Measurements from ENCODE around the gene PSENEN. TPM values are rescaled to one million over a fixed set of nuclear protein-coding genes. Genes with fewer than 3 reads are reported as not detected.

The PSENEN gene
- total and polyA plus RNA-seq, 9 of the 15 experiments (the other 6 are each of a cell fraction or from before 2014, with no cell fraction given): 34.5 to 299 (median 61.1) TPM

DNA sequence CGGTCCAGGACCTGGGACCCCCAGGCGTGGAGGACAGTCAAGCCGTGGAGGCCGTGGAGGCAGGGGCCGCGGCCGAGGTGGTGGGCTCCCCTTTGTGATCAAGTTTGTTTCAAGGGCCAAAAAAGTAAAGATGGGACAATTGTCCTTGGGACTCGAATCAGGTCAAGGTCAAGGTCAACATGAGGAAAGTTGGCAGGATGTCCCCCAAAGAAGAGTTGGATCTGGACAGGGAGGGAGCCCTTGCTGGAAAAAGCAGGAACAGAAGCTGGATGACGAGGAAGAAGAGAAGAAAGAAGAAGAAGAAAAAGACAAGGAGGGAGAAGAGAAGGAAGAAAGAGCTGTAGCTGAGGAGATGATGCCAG lies 25.3 kb upstream of the PSENEN start:
- WGBS (ENCODE audit: insufficient coverage, low coverage, missing lambda C conversion rate): 99% methylated on average over 9 of the region's 9 CpGs
- Histone ChIP-seq H3K9me1 (ENCODE audit: control insufficient read depth, insufficient read depth, low read length) (no peaks in the 10 kb centered on the region), H3K27me3 (ENCODE audit: control insufficient read depth in 2 of 2, insufficient read depth in 2 of 2, low read length in 2 of 2) (no peaks in the 10 kb centered on the region), H3K36me3 (ENCODE audit: control insufficient read depth, insufficient read depth, low read length) (peaks cover 56% of the 10 kb centered on the region; the same call in 2 of the 3 replicates), H3K9me3 (replicated peaks; ENCODE audit: control insufficient read depth, insufficient read depth, low read depth, low read length) (no peaks in the 10 kb centered on the region), H3K4me1 (replicated peaks in 1 of 2; ENCODE audit: control insufficient read depth in 2 of 2, insufficient read depth in 2 of 2, low read length in 2 of 2) (peaks cover 14 to 53% of the 10 kb centered on the region in 2 experiments), H4K20me1 (replicated peaks; ENCODE audit: control insufficient read depth, insufficient read depth, low read length) (0 out of 2 replicates have a peak, but pooled peaks cover 11% of the 10 kb centered on the region), H3K9ac (ENCODE audit: insufficient read depth in 1 of 2, low read depth in 2 of 2, low read length in 2 of 2) (no peak overlapping the region; a peak in 1 of 4 replicates), H3K4me2 (ENCODE audit: insufficient read depth, low read length) (no peak overlapping the region), H3K79me2 (ENCODE audit: control insufficient read depth, insufficient read depth, low read length) (peaks cover 33% of the 10 kb centered on the region), H3K4me3 (no peak overlapping the region), H3K27ac (ENCODE audit: extremely low read depth, low read depth, low read length) (no peak overlapping the region), H2AFZ (ENCODE audit: low read depth, low read length) (no peak overlapping the region)
- in situ Hi-C loops (cut with MboI): no loop called here
- FAIRE-seq (no peak), DNase-seq (ENCODE audit: extremely low read depth in 1 of 4, low spot score in 3 of 4) (no peak), ATAC-seq (no peak)
- no TSS peak for BruUV-seq (replicated peaks)
- no peak for TF ChIP-seq POLR3G (IDR thresholded peaks at IDR 0.05; ENCODE audit: extremely low read depth, insufficient read length, insufficient replicate concordance)
- TF ChIP-seq NR2C1 (IDR thresholded peaks at IDR 0.05): no peak
- no peak for TF ChIP-seq NR2C1 (tag; IDR thresholded peaks at IDR 0.05)
- TF ChIP-seq KAT7 (CRISPR knock-in tag; IDR thresholded peaks at IDR 0.05; ENCODE audit: borderline replicate concordance): no peak
- no peak for TF ChIP-seq SMAD1 (IDR thresholded peaks at IDR 0.05; ENCODE audit: low read depth, low read length, partially characterized antibody)
- peak; percentile 73 for TF ChIP-seq ESRRA (IDR thresholded peaks at IDR 0.05; ENCODE audit: borderline replicate concordance, low read depth)
- intact Hi-C loops (cut with micrococcal nuclease): no loop called here
- POLR2A ChIA-PET: interaction anchor here (0.7 to 1.2 kb wide), 2 partner anchors 17 to 28 kb away, joined by 3 to 5 read pairs; partner anchors contain the start of gene LIN37
- CTCF ChIA-PET (ENCODE audit: low intra/inter-chr PET ratio): no interaction called here

DNA sequence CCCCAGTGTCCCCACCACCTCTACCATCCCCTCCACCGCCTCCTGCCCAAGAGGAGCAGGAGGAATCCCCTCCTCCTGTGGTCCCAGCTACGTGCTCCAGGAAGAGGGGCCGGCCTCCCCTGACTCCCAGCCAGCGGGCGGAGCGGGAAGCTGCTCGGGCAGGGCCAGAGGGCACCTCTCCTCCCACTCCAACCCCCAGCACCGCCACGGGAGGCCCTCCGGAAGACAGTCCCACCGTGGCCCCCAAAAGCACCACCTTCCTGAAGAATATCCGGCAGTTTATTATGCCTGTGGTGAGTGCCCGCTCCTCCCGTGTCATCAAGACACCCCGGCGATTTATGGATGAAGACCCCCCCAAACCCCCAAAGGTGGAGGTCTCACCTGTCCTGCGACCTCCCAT lies 24.8 kb upstream of the PSENEN start:
- 99% methylated on average over 15 of the region's 17 CpGs for WGBS (ENCODE audit: insufficient coverage, low coverage, missing lambda C conversion rate)
- in situ Hi-C loops (cut with MboI) (no loop called here), intact Hi-C loops (cut with micrococcal nuclease) (no loop called here)
- H4K20me1 ChIP-seq (replicated peaks; ENCODE audit: control insufficient read depth, insufficient read depth, low read length): 0 out of 2 replicates have a peak, but pooled peaks cover 11% of the 10 kb centered on the region
- no peak for TF ChIP-seq NEUROD1 (IDR thresholded peaks at IDR 0.05; ENCODE audit: borderline replicate concordance, low read depth, low read length, partially characterized antibody)
- no peak for TF ChIP-seq SOX6 (IDR thresholded peaks at IDR 0.05)
- no peak for TF ChIP-seq NCOA2 (IDR thresholded peaks at IDR 0.05; ENCODE audit: partially characterized antibody in 2 of 2)
- no peak for TF ChIP-seq PPARD (CRISPR knock-in tag; IDR thresholded peaks at IDR 0.05)
- TF ChIP-seq, protein P1, sequence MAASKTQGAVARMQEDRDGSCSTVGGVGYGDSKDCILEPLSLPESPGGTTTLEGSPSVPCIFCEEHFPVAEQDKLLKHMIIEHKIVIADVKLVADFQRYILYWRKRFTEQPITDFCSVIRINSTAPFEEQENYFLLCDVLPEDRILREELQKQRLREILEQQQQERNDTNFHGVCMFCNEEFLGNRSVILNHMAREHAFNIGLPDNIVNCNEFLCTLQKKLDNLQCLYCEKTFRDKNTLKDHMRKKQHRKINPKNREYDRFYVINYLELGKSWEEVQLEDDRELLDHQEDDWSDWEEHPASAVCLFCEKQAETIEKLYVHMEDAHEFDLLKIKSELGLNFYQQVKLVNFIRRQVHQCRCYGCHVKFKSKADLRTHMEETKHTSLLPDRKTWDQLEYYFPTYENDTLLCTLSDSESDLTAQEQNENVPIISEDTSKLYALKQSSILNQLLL (CRISPR knock-in tag; IDR thresholded peaks at IDR 0.05; ENCODE audit: borderline replicate concordance): no peak
- no peak for TF ChIP-seq MIER1 (IDR thresholded peaks at IDR 0.05; ENCODE audit: low read depth)
- peaks cover 61% of the 10 kb centered on the region; the same call in 2 of the 3 replicates for H3K36me3 ChIP-seq (ENCODE audit: control insufficient read depth, insufficient read depth, low read length)
- DNase-seq (ENCODE audit: extremely low read depth in 1 of 4, low spot score in 3 of 4) (no peak), ATAC-seq (no peak), FAIRE-seq (no peak)
- no peak overlapping the region for H2AFZ ChIP-seq (ENCODE audit: low read depth, low read length)
- BruUV-seq (replicated peaks): no TSS peak
- no peaks in the 10 kb centered on the region for H3K9me3 ChIP-seq (replicated peaks; ENCODE audit: control insufficient read depth, insufficient read depth, low read depth, low read length)
- ChIA-PET CTCF (ENCODE audit: low intra/inter-chr PET ratio) (no interaction called here), POLR2A (interaction anchor here (0.5 to 1.2 kb wide), 3 partner anchors 17 to 552 kb away, joined by 3 to 5 read pairs (median 4); partner anchors contain the start of gene LIN37)
- peaks cover 14 to 52% of the 10 kb centered on the region in 2 experiments for H3K4me1 ChIP-seq (replicated peaks in 1 of 2; ENCODE audit: control insufficient read depth in 2 of 2, insufficient read depth in 2 of 2, low read length in 2 of 2)
- H3K4me3 ChIP-seq: no peak overlapping the region
- H3K4me2 ChIP-seq (ENCODE audit: insufficient read depth, low read length): no peak overlapping the region
- no peaks in the 10 kb centered on the region for H3K9me1 ChIP-seq (ENCODE audit: control insufficient read depth, insufficient read depth, low read length)
- no peak overlapping the region for H3K27ac ChIP-seq (ENCODE audit: extremely low read depth, low read depth, low read length)
- H3K9ac ChIP-seq (ENCODE audit: insufficient read depth in 1 of 2, low read depth in 2 of 2, low read length in 2 of 2): no peak overlapping the region
- H3K27me3 ChIP-seq (ENCODE audit: control insufficient read depth in 2 of 2, insufficient read depth in 2 of 2, low read length in 2 of 2): no peaks in the 10 kb centered on the region
- H3K79me2 ChIP-seq (ENCODE audit: control insufficient read depth, insufficient read depth, low read length): peaks cover 33% of the 10 kb centered on the region
